T-helper 1 cell treated with Interleukin-12 subunit alpha and Interleukin-12 subunit beta and Interleukin-4 antibody, amounts not matched to agents 30 ng/mL and 1 ng/mL, for 36 hours (primary cell): ENCODE measurements around the gene RFNG. TPM values are rescaled to one million over a fixed set of nuclear protein-coding genes. Genes with fewer than 3 reads are reported as not detected.

Experiments used
- intact Hi-C: fragments of 100-400 bp; cut with micrococcal nuclease; formaldehyde crosslinking; loops from one replicate; pipeline ENCODE4 v1.15.1; 2024
- total RNA-seq: library from RNA; stranded (reverse); gene quantifications from 2 replicates; pipeline ENCODE4 v1.2.3, GENCODE V29; 2022

Gene RFNG
- total RNA-seq, 1 donor from 2014 or later = 26.7 TPM

GRCh38 chr17:82090549-82091263 lies 39.1 kb upstream of the RFNG start:
- intact Hi-C loops = no loop called here

GRCh38 chr17:82089723-82090548 lies 38.3 kb upstream of the RFNG start:
- intact Hi-C loops = no loop called here

GRCh38 chr17:82088838-82089722 lies 37.5 kb upstream of the RFNG start:
- intact Hi-C loops = no loop called here

- intact Hi-C loops = no loop called here
Observed at GRCh38 chr17:82087961-82088837, 36.6 kb upstream of the RFNG start.

- intact Hi-C loops = no loop called here
Observed at GRCh38 chr17:82086941-82087906, 35.6 kb upstream of the RFNG start.

- intact Hi-C loops = no loop called here
Observed at GRCh38 chr17:82085931-82086764, 34.5 kb upstream of the RFNG start.

GRCh38 chr17:82085031-82085861 lies 33.6 kb upstream of the RFNG start:
- intact Hi-C loops = no loop called here

- intact Hi-C loops = no loop called here
Observed at GRCh38 chr17:82084373-82085030, 32.9 kb upstream of the RFNG start.

- intact Hi-C loops = no loop called here
Observed at GRCh38 chr17:82083533-82084359, 32.1 kb upstream of the RFNG start.

GRCh38 chr17:82083009-82083408 lies 31.4 kb upstream of the RFNG start:
- intact Hi-C loops = no loop called here

- intact Hi-C loops = no loop called here
Observed at GRCh38 chr17:82082456-82082855, 30.8 kb upstream of the RFNG start.

- intact Hi-C loops = no loop called here
Observed at GRCh38 chr17:82081966-82082365, 30.4 kb upstream of the RFNG start.

- intact Hi-C loops = no loop called here
Observed at GRCh38 chr17:82081546-82081945, 29.9 kb upstream of the RFNG start.

GRCh38 chr17:82080789-82081464 lies 29.3 kb upstream of the RFNG start:
- intact Hi-C loops = no loop called here

GRCh38 chr17:82080048-82080788 lies 28.6 kb upstream of the RFNG start:
- intact Hi-C loops = no loop called here
